ENCODE measurements around the gene TNFSF9. TPM values are rescaled to one million over a fixed set of nuclear protein-coding genes. Genes with fewer than 3 reads are reported as not detected.

Gene TNFSF9
- total and polyA plus RNA-seq, 3 donors from 2014 or later, result 3.1 to 8.4 (median 5.7) TPM

DNA sequence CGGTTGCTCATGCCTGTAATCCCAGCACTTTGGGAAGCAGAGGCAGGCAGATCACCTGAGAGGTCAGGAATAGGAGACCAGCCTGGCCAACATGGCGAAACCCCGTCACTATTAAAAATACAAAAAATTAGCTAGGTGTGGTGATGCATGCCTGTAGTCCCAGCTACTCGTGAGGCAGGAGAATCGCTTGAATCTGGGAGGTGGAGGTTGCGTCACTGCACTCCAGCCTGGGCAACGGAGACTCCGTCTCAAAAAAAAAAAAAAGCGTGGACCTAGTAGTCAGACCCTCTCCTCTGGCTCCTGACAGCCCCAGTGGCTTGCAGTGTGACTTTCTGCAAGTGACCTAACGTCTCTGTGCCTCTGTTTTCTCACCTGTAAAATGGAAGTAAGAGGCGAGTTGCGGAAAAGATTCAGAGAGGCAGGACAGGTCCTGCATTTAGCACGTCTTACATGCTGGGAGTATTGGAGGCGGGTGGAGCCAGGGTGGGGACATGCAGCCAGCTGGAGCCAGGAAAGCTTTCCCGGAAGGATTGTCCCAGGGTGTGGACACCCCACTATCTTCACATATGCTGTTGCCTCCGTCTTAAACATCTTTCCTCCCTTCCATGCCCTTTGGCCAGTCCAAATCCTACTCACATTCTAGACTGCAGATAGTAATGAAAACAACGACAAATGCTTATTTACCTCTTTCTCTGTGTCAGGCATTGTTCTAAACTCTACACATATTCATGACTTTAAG is 31.6 kb upstream of the TNFSF9 start:
- no peak for TF ChIP-seq POLR2A (IDR thresholded peaks at IDR 0.05)
- TF ChIP-seq, protein P1, sequence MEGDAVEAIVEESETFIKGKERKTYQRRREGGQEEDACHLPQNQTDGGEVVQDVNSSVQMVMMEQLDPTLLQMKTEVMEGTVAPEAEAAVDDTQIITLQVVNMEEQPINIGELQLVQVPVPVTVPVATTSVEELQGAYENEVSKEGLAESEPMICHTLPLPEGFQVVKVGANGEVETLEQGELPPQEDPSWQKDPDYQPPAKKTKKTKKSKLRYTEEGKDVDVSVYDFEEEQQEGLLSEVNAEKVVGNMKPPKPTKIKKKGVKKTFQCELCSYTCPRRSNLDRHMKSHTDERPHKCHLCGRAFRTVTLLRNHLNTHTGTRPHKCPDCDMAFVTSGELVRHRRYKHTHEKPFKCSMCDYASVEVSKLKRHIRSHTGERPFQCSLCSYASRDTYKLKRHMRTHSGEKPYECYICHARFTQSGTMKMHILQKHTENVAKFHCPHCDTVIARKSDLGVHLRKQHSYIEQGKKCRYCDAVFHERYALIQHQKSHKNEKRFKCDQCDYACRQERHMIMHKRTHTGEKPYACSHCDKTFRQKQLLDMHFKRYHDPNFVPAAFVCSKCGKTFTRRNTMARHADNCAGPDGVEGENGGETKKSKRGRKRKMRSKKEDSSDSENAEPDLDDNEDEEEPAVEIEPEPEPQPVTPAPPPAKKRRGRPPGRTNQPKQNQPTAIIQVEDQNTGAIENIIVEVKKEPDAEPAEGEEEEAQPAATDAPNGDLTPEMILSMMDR (IDR thresholded peaks at IDR 0.05), result no peak
- Histone ChIP-seq H3K4me1 (peaks cover 11% of the 10 kb centered on the region), H3K4me3 (no peak overlapping the region), H3K36me3 (ENCODE audit: low read depth, missing control alignments) (no peaks in the 10 kb centered on the region), H3K27ac (no peak overlapping the region), H3K9me3 (no peaks in the 10 kb centered on the region), H3K27me3 (no peaks in the 10 kb centered on the region)
- WGBS, 2 donors, result 77 to 78% methylated on average over 17 of the region's 17 CpGs
- intact Hi-C loops (cut with DNase I; ENCODE audit: low total_unique reads), result no loop called here
- no peak for DNase-seq

DNA sequence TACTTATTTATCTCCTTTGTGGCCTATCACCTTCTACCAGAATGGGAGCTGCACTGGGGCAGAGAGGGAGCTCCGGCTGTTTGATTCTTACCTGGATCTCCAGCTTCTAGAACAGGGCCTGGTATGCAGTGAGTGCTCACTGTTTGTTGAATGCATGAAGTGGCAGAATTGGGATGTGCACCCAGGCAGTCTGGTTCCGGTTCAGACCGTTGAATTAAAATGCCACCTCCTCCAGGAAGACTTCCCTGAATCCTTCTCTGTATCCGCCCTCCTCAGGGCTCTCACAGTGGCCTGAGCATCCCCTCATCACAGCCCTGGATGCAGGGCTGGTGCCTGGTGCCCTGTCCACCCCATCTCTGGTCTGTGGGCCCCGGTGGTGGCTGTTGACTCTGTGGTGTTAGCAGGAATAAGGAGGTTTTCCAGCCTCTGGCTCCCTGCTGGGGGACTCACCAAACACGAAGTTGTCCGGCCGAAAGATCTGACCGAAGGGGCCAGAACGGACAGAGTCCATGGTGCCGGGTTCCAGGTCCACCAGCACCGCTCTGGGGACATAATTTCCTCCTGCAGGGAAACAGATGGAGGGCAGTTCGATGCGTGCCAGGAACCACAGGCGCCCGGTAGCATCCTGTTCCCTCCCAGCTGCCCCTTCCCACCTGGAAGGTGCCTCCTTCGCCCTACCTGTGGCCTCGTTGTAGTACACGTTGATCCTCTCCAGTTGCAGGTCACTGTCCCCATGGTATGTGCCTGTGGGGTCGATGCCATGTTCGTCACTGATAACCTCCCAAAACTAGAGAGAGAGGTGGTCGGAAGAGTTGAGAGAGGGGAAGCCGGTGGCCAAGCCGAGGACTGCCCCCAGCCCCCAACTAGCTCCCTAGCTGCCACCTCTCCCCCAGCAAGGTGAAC is 29.7 kb upstream of the TNFSF9 start:
- TF ChIP-seq POLR2A (IDR thresholded peaks at IDR 0.05), result no peak
- TF ChIP-seq, protein P1 (IDR thresholded peaks at IDR 0.05), result no peak
- no peaks in the 10 kb centered on the region for H3K9me3 ChIP-seq
- 49 to 52% methylated on average over 17 to 23 of the region's 24 CpGs for WGBS, 2 donors
- H3K4me1 ChIP-seq, result peaks cover 14% of the 10 kb centered on the region
- no peaks in the 10 kb centered on the region for H3K27me3 ChIP-seq
- H3K4me3 ChIP-seq, result peak overlapping the region; percentile 49 to 65
- no peak for DNase-seq
- no peaks in the 10 kb centered on the region for H3K36me3 ChIP-seq (ENCODE audit: low read depth, missing control alignments)
- intact Hi-C loops (cut with DNase I; ENCODE audit: low total_unique reads), result no loop called here
- H3K27ac ChIP-seq, result no peak overlapping the region

DNA sequence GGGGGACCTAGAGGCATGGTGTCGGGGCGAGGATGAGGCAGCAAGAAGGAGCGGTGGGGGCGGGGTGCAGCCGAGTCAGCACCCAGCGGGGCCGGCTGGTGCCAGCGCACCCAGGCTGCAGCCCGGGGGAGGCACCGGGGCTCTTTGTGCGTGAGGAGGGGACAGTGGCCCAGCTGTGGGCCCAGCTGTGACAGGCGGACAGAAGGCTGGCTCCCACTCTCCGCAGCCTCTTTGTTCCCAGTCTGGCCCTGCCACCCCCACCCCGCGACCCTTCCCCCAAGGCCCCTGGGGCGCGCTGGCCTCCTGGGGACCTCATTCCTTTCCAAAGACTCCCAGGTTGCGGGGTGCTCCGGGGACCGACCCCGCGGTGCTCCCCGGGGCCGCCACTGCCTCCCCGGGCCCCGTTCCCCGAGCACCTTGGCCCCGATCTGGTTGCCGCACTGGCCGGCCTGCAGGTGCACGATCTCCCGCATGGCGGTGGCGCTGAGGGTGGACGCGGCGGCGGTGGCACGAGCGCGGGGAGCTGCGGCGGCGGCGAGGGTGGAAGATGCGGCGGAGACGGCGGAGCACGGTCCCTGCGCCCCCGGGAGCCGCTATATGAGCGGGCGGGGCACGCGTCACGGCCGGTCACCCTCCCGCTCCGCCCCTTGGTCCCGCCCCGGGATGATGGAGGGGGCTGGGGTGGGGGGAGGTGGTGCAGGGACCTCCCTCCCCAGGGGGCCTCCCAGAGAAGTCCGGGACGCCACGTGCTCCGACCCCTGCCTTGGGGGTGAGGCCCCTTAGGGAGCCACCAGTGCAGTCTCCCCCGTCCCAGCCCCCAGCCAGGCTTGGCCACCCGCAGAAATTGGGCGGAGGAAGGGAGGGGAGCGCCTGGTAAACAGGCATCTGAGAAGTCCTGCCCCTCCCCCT is 28.8 kb upstream of the TNFSF9 start, which contains the start of gene TUBB4A:
Gene TUBB4A, minus strand, starts transcription at position 570 of the 909 bp plus-strand sequence. Its CDS starts 97 bp downstream, at position 473.
- H3K36me3 ChIP-seq (ENCODE audit: low read depth, missing control alignments), result no peaks in the 10 kb centered on the region
- 1% methylated on average over 25 to 53 of the region's 71 CpGs for WGBS, 2 donors
- no peaks in the 10 kb centered on the region for H3K27me3 ChIP-seq

More for the DNA sequence above, 28.8 kb upstream of the TNFSF9 start, which contains the start of gene TUBB4A:
- H3K9me3 ChIP-seq, result no peaks in the 10 kb centered on the region
- intact Hi-C loops (cut with DNase I; ENCODE audit: low total_unique reads), result no loop called here
- peaks cover 14% of the 10 kb centered on the region for H3K4me1 ChIP-seq
- peak within 1 kb of the TSS; percentile 49 to 65 for H3K4me3 ChIP-seq
- peak; percentile 59 for DNase-seq
- TF ChIP-seq POLR2A (IDR thresholded peaks at IDR 0.05), result no peak
- TF ChIP-seq, protein P1 (IDR thresholded peaks at IDR 0.05), result no peak
- no peak within 1 kb of the TSS for H3K27ac ChIP-seq
